Gastroesophageal sphincter (tissue), 3 donors: ENCODE data around the gene SASH1.

ENCODE experiments used
- CTCF ChIP-seq, 4 experiments: fragments of 200-600 bp in 2 of 4; fragments of 450-650 bp in 2 of 4; sonication (generic) in 1 of 4; IDR thresholded peaks; one replicate each; pipeline ENCODE4 v1.5.1; 2017 to 2019; ENCODE audit warnings: antibody characterized with exemption in 4 of 4, mild to moderate bottlenecking in 2 of 4, moderate library complexity in 2 of 4
- EP300 ChIP-seq: sonication (generic); formaldehyde crosslinking; IDR thresholded peaks from one replicate; pipeline ENCODE4 v1.6.1; 2017; ENCODE audit warnings: antibody characterized with exemption, mild to moderate bottlenecking
- POLR2A ChIP-seq, 2 donors: fragments of 450-650 bp; IDR thresholded peaks; one replicate each; pipeline ENCODE4 v1.6.1; 2017; ENCODE audit warnings: antibody characterized with exemption in 2 of 2, mild to moderate bottlenecking in 2 of 2, moderate library complexity in 1 of 2

GRCh38 chr6:148472171-148473105, 129.8 kb downstream of the SASH1 start:
- no peak for TF ChIP-seq EP300
- no peak for TF ChIP-seq CTCF (IDR thresholded peaks at IDR 0.05)
- TF ChIP-seq POLR2A (IDR thresholded peaks at IDR 0.05): no peak
